RPMI7951 (cell line): Measurements from ENCODE around the gene PKNOX2. TPM values are rescaled to one million over a fixed set of nuclear protein-coding genes. Genes with fewer than 3 reads are reported as not detected.
A peak's percentile ranks its signal among the peaks of the same experiment; 100 is the strongest.

Experiments used
- DNase-seq: peaks from one replicate; pipeline ENCODE4 v3.0.0-alpha.2; 2012; ENCODE audit warnings: low read depth
- total RNA-seq: library from RNA; depleted of rRNA; stranded (reverse); fragments of >200 nt; shearing (Covaris generic); gene quantifications from 2 replicates; pipeline ENCODE4 v1.2.3, GENCODE V29; 2014

Gene PKNOX2
- total RNA-seq, 1 experiment from 2014 or later = 2.8 TPM

DNA sequence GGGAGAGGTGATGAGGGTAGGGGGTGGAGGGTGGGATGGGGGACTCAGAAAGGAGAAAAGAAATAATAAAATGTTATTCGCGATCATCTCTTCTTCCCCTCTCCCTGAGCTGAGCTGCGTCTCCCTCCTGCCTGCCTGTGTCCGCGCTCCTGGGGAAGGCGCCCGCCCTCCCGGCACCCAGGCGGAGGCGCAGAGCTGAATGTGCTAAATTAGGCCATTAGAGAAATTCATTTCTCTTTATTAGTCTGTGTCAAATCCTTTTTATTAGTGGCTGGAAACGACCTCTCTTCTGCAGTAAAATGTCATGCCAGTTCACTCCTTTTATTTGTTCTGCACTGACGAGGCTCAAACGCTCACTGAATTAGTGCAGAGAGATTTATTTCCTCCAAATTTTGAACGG lies 215.4 kb downstream of the PKNOX2 start:
- no peak for DNase-seq

DNA sequence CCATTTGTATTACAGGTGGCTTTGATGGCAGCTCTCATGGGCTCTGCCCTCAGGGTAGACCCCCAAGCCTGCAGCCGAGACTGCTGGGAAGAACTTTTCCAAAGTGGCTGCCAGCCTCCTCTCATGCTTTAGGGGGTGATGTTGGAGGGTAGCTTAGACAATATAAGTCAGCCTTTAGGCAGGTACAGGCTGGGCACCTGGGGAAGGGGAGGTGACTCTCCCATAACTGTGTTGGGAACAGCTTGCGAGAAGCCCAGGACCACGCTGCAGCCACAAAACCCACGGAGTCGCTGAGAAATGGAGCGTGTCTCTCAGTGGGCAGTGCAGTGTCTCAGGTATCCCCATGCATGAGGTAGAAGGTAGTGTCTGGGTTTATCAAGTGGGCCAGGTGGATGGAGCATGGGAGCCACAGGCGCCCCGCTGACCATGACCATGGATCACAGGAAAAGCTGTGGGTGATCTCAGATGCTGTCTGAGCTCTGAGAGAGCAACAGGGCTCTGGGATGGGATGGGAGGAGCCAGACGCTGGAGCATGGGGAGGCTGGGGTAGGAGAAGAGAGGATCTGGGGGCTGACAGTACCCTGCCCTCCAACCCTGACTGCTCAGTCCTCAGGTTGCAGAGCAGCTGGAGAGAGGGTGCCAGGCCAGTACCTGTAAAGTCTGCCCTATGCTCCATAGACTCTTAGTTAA lies 216.3 kb downstream of the PKNOX2 start:
- no peak for DNase-seq

GRCh38 chr11:125381499-125382044 lies 217.0 kb downstream of the PKNOX2 start:
- no peak for DNase-seq

- DNase-seq = no peak
These were observed 217.8 kb downstream of the PKNOX2 start for GRCh38 chr11:125382314-125382791.

DNA sequence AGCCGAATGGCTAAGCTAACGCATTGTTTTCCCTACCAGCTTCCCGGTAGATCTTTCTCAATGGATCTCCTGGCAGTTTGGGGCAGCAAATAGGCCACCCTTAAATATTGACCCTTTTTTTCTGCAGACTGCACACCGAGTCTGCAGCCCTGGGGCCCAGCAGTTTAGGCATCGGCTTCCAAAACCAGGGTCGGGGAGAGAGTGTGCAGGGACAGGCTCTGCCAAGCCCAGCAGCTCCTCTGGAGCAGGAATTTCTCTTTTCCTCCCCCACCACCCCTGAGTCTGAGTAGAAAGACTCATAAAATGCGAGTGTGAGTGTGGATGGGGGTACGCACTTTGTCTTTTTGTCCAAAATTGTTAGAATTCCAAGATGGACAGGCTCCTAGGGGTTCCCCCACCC lies 218.3 kb downstream of the PKNOX2 start:
- DNase-seq = no peak

- DNase-seq = no peak
These were observed 220.3 kb downstream of the PKNOX2 start for GRCh38 chr11:125384825-125385224.

DNA sequence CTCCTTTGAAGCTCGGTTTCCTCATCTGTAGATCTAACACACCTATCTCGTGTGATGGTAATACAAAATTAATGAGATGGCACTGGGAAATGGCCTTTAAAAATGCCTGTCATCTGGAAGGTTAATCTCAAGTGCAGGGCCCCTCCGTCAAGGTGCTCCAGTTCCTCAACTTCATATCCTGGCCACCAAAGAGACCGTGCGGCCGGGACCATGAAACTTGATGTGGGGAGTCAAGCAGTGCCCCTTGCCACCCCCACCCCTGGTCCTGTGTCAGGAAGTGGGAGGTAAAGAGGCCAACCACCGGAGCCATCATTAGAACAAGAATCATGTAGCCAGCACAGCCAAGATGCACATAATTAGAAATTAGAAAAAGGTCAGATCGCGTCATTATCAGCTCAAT lies 223.3 kb downstream of the PKNOX2 start:
- no peak for DNase-seq

- no peak for DNase-seq
These were observed 224.1 kb downstream of the PKNOX2 start for GRCh38 chr11:125388611-125389010.

- no peak for DNase-seq
These were observed 225.0 kb downstream of the PKNOX2 start for GRCh38 chr11:125389339-125390166.

DNA sequence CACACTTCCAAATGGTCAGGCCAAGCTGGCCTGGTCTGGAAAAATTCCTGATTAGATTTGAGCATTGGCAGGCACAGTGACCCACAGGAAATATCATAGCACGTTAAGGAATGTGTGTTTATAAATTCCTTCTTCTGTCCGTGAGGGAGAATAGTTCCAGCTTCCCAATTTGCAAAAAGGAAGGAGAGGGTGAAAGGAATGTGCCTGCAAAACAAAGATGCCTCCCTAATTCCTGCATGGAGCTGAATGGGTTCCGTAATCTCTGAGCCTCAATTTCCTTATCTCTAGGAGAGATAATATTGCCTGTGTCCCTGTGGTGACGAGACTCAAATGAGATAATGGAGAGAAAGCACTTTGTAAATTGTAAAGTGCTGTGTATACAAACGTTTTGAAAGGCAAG lies 226.4 kb downstream of the PKNOX2 start:
- peak; percentile 26 for DNase-seq

- no peak for DNase-seq
These were observed 228.8 kb downstream of the PKNOX2 start for GRCh38 chr11:125393331-125393730.

DNA sequence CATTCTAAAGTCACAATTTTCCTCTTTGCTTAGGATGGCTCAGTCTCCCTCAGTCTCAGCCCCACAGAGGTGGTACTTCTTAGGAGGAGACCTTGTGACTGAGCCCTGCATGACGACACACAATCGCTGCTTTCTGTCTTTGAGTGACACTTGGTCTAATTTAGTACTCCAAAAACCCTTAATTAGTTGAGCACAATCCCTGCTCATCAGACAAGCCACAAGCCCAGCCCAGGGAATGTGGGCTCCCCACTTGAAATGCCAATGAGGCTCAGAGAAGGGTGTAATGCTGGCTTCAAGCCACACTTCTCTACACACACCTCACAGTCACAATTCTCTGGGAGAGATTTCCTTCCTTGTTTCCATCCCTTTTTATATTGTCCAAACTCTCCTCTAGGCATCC lies 229.7 kb downstream of the PKNOX2 start:
- no peak for DNase-seq

DNA sequence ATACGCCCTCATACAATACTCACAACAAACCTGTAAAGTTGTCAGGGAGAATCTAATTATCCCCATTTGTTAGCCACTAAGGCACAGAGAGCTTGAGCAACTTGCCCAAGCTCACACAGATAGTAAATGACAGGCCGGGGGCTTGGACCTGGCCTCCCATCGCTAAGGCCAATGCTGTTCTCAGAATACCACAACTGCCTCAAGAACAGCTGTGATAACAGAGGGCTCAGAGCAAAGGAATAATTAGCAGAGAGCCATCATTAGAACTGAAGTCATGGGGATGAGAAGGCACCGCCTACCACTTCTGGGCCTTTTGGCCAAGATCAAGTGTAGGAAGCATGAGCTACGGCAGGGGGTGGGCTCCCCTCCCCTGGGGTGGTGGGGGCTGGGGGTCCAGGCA lies 232.9 kb downstream of the PKNOX2 start:
- no peak for DNase-seq

DNA sequence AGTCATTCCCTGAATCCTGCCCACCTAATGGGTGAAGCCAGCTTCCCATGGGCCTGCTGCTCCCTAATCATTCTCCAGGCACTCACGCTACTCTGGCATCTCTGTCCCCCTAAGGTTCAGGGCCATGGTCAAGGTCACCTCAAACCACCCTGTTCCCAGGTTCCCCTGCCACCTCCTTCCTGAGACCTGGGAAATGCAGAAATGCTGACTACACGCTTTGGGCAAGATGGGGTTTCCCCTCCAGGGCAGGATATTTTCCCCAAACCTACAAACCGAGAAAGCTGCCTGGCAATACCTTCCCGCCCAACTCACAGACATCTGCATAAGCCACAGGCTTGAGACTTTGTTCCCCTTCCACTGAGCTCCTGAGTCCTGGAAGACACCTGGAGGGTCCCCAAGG lies 233.9 kb downstream of the PKNOX2 start:
- no peak for DNase-seq

DNA sequence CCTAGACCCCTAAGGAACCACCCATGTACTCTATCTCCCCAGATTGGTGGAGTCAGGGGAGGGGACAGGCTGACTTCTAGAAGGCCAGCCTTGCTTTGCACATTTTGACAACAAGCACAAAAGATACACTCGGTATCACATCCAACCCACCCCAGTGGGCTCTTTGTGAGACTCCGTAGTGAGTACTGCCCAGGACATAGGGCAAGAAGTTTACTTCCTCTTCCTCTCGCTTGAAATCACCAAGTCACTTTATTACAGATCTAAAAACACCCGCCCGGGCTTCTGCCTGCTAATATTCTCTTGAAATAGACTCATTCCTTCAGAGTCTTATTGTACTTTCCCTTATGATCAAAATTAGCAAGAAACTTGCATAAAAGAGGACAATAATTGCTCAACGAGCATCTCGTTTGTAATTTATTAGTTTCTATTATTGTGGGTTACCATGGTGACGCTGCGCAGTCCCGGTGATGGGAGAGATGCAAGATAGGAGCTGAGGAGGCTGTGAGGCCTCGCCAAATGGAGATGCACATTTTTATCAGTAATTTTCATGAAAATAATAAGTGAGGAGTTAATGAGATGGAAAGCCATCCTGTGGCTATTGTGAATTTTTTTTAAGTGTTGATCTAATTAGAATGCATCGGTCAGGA lies 234.6 kb downstream of the PKNOX2 start:
- no peak for DNase-seq

- no peak for DNase-seq
These were observed 235.4 kb downstream of the PKNOX2 start for GRCh38 chr11:125399945-125400344.

GRCh38 chr11:125401235-125401634 lies 236.7 kb downstream of the PKNOX2 start:
- no peak for DNase-seq

GRCh38 chr11:125401746-125402145 lies 237.2 kb downstream of the PKNOX2 start:
- DNase-seq = no peak

DNA sequence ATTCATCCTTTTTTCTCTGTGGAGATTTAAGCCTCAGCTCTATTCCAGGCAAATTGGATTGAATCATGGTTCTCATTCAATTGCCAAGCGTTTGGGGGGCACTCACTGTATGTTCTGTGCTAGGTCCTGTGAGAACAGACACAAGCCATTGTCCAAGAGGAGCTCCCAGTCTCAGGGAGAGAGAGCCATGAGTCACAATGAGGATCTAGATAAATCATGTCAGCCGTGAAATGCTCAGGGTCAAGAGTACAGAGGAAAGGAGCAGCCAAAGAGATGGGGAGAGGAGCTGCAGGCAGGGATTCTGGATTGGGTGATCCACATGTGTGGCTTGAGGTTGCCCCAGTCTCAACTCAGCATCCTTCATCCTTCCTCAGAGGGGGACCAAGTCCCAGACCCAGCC lies 237.9 kb downstream of the PKNOX2 start:
- DNase-seq = peak; percentile 78

GRCh38 chr11:125404157-125404810 lies 239.7 kb downstream of the PKNOX2 start:
- DNase-seq = no peak
